Gastrocnemius medialis (tissue), 4 donors: ENCODE results near the gene CCDC196.

Experiments
- POLR2A ChIP-seq, 2 donors: fragments of 450-650 bp; IDR thresholded peaks; one replicate each; pipeline ENCODE4 v1.6.1; 2017; ENCODE audit warnings: antibody characterized with exemption in 2 of 2, mild to moderate bottlenecking in 2 of 2, moderate library complexity in 2 of 2
- TF ChIP-seq, protein P1 (sequence below), 5 experiments: fragments of 450-650 bp in 3 of 5; fragments of 200-600 bp in 2 of 5; sonication (generic) in 2 of 5; IDR thresholded peaks in 4 of 5; conservative IDR thresholded peaks in 1 of 5; 1 replicate in 4 of 5; 2 replicates in 1 of 5; pipeline ENCODE4 v1.5.1; 2016 to 2019; ENCODE audit warnings: antibody characterized with exemption in 5 of 5, mild to moderate bottlenecking in 3 of 5, moderate library complexity in 3 of 5

DNA sequence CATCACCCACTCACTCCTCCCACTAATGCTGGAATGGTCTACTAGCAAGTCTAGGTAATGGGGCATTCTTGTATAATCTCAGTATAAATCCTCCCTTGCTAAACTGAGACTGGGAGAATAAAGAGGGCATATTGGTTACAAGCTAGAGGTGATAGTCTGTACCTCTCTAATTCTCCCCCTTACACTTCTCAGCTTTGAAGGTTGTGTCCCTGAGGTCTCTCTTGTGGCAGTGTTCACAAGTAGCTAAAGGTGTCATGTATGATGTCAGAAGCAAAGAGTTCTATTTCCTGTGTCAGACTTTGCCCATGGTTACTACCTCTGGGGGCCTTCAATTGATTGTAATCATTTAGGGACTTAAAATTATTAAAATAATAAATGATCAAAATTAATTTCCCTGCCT is 26.6 kb upstream of the CCDC196 start:
- TF ChIP-seq, protein P1, sequence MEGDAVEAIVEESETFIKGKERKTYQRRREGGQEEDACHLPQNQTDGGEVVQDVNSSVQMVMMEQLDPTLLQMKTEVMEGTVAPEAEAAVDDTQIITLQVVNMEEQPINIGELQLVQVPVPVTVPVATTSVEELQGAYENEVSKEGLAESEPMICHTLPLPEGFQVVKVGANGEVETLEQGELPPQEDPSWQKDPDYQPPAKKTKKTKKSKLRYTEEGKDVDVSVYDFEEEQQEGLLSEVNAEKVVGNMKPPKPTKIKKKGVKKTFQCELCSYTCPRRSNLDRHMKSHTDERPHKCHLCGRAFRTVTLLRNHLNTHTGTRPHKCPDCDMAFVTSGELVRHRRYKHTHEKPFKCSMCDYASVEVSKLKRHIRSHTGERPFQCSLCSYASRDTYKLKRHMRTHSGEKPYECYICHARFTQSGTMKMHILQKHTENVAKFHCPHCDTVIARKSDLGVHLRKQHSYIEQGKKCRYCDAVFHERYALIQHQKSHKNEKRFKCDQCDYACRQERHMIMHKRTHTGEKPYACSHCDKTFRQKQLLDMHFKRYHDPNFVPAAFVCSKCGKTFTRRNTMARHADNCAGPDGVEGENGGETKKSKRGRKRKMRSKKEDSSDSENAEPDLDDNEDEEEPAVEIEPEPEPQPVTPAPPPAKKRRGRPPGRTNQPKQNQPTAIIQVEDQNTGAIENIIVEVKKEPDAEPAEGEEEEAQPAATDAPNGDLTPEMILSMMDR (IDR thresholded peaks at IDR 0.05 in 4 of 5, conservative IDR thresholded peaks at IDR 0.05 in 1 of 5), result no peak
- no peak for TF ChIP-seq POLR2A (IDR thresholded peaks at IDR 0.05)
